Brain microvascular endothelial cell (primary cell): ENCODE data around the gene MEIS2.

Experiments
- DNase-seq: peaks from one replicate; pipeline ENCODE4 v3.0.0-alpha.2; 2020
- H3K27ac ChIP-seq: fragments of 250-450 bp; sonication (Bioruptor Pico); 2 replicates; pipeline ENCODE4 v1.5.1; 2020; ENCODE audit warnings: mild to moderate bottlenecking, moderate library complexity
- H3K27me3 ChIP-seq: fragments of 250-450 bp; sonication (Bioruptor Pico); replicated peaks from 2 replicates; pipeline ENCODE4 v1.5.1; 2020; ENCODE audit warnings: mild to moderate bottlenecking
- H3K36me3 ChIP-seq: fragments of 250-450 bp; sonication (Bioruptor Pico); replicated peaks from 2 replicates; pipeline ENCODE4 v1.5.1; 2020; ENCODE audit warnings: mild to moderate bottlenecking
- H3K4me3 ChIP-seq: 2 replicates; pipeline ENCODE4 v1.5.1; 2011; ENCODE audit warnings: low read depth, mild to moderate bottlenecking, control low read depth, low read length, moderate library complexity
- CTCF ChIP-seq: IDR thresholded peaks from 2 replicates; pipeline ENCODE4 v1.5.1; 2011; ENCODE audit warnings: low read depth, mild to moderate bottlenecking, moderate library complexity, low read length, control low read depth, inconsistent platforms; ENCODE audit errors: missing control alignments
- in situ Hi-C: cut with HindIII; loops from 2 replicates; pipeline ENCODE4 v1.10.0; 2017; ENCODE audit warnings: low sequenced_read_pairs, low pct_ligation_motif_present

The MEIS2 gene

GRCh38 chr15:37077623-37078351 lies 22.6 kb downstream of the MEIS2 start:
- Histone ChIP-seq H3K27ac (no peak overlapping the region), H3K4me3 (no peak overlapping the region), H3K36me3 (peaks cover 2% of the 10 kb centered on the region), H3K27me3 (no peaks in the 10 kb centered on the region)
- no peak for DNase-seq
- TF ChIP-seq CTCF = no peak
- in situ Hi-C loops = no loop called here

DNA sequence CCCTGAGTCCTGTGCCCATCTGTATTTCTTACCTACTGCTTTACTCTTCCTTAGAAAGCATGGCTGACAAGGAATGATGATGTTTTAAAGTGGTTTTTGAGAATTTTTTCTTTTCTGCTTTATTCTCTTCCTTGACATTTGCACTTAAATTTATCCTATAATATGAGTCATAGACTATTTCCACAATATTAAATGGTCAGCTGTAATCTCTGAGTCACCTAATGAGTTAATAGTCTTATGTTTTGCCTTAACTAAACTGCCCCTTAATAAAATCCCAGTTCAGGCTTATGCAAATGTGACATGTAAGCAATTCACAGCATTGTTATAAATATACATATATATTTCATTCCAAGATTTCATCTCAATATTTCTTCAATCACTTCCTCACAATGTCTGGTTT lies 23.8 kb downstream of the MEIS2 start:
- Histone ChIP-seq H3K36me3 (no peaks in the 10 kb centered on the region), H3K27ac (no peak overlapping the region), H3K4me3 (no peak overlapping the region), H3K27me3 (no peaks in the 10 kb centered on the region)
- in situ Hi-C loops = no loop called here
- no peak for TF ChIP-seq CTCF
- no peak for DNase-seq

DNA sequence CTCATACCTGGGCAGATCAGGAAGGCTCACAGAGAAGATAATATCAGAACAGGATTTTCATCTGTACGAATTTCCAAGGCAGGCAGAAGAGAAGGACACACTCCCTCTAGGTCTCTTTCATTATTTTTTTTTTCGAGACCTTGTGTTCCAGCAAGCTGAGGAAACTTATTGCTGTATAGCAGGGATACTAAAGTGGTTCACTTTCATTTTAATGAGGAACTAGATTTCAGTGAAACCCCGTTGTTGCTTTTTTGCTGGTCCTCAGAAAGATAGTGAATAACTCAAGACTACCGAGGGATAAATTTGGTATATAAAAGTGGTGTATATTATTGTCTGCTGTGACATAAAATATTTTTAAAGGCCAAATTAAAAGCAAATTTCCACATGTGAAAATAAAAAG lies 24.6 kb downstream of the MEIS2 start:
- Histone ChIP-seq H3K27me3 (no peaks in the 10 kb centered on the region), H3K4me3 (no peak overlapping the region), H3K27ac (no peak overlapping the region), H3K36me3 (no peaks in the 10 kb centered on the region)
- in situ Hi-C loops = no loop called here
- no peak for DNase-seq
- TF ChIP-seq CTCF = no peak

GRCh38 chr15:37072181-37072580 lies 28.2 kb downstream of the MEIS2 start:
- in situ Hi-C loops = no loop called here
- no peak for DNase-seq
- TF ChIP-seq CTCF = no peak
- H3K4me3 ChIP-seq = no peak overlapping the region
- H3K27ac ChIP-seq = no peak overlapping the region
- H3K27me3 ChIP-seq = no peaks in the 10 kb centered on the region
- no peaks in the 10 kb centered on the region for H3K36me3 ChIP-seq

GRCh38 chr15:37071134-37071533 lies 29.2 kb downstream of the MEIS2 start:
- DNase-seq = no peak
- H3K36me3 ChIP-seq = no peaks in the 10 kb centered on the region
- in situ Hi-C loops = no loop called here
- H3K4me3 ChIP-seq = no peak overlapping the region
- no peaks in the 10 kb centered on the region for H3K27me3 ChIP-seq
- TF ChIP-seq CTCF = no peak
- H3K27ac ChIP-seq = no peak overlapping the region

DNA sequence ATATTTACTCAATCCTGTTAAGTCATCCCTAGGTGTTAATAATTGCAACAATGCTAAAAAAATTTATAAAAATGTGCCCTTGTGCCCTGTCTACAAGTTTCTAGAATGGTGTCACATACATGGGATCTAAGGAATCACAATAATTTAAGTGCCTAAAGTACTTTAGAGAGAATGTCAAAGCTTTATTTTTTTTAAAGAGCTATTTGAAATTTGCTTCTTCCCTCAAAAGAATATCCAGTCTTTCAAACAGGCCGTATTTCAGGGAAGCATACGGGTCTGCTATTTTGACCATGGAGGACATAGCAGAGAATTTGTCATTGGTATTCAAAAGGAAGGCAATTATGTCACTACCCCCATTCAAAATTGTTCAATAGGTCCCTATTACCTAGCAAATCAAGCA lies 29.7 kb downstream of the MEIS2 start:
- DNase-seq = no peak
- in situ Hi-C loops = no loop called here
- H3K27ac ChIP-seq = no peak overlapping the region
- H3K27me3 ChIP-seq = no peaks in the 10 kb centered on the region
- no peaks in the 10 kb centered on the region for H3K36me3 ChIP-seq
- H3K4me3 ChIP-seq = no peak overlapping the region
- no peak for TF ChIP-seq CTCF
